Daoy (cell line): ENCODE results near the gene RHCG. TPM values are rescaled to one million over a fixed set of nuclear protein-coding genes. Genes with fewer than 3 reads are reported as not detected.
A peak's percentile ranks its signal among the peaks of the same experiment; 100 is the strongest.

Source experiments
- DNase-seq: peaks from one replicate; pipeline ENCODE4 v3.0.0-alpha.2; 2015; ENCODE audit warnings: low read depth
- total RNA-seq: library from RNA; depleted of rRNA; stranded (reverse); fragments of >200 nt; shearing (Covaris generic); gene quantifications from 2 replicates; pipeline ENCODE4 v1.2.3, GENCODE V29; 2014

Gene RHCG
- total RNA-seq, 1 experiment from 2014 or later = not detected

- DNase-seq = no peak
These were observed 6.6 kb upstream of the RHCG start for GRCh38 chr15:89502867-89503595.

GRCh38 chr15:89501646-89502045, 5.3 kb upstream of the RHCG start:
- no peak for DNase-seq

- DNase-seq = peak; percentile 23
These were observed 4.3 kb upstream of the RHCG start for GRCh38 chr15:89500397-89501270.

GRCh38 chr15:89499156-89499555, 2.8 kb upstream of the RHCG start:
- no peak for DNase-seq

GRCh38 chr15:89498574-89498906, 2.2 kb upstream of the RHCG start:
- DNase-seq = no peak

- no peak for DNase-seq
These were observed 848 bp upstream of the RHCG start for GRCh38 chr15:89497231-89497630.

GRCh38 chr15:89495638-89496145, 691 bp downstream of the RHCG start:
- peak; percentile 33 for DNase-seq

- DNase-seq = peak; percentile 42
These were observed 1.3 kb downstream of the RHCG start for GRCh38 chr15:89494941-89495637.

- no peak for DNase-seq
These were observed 2.4 kb downstream of the RHCG start for GRCh38 chr15:89494031-89494430.

- DNase-seq = no peak
These were observed 3.3 kb downstream of the RHCG start for GRCh38 chr15:89492934-89493631.

GRCh38 chr15:89492111-89492641, 4.2 kb downstream of the RHCG start:
- DNase-seq = peak; percentile 34

- no peak for DNase-seq
These were observed 5.5 kb downstream of the RHCG start for GRCh38 chr15:89490814-89491315.

- no peak for DNase-seq
These were observed 6.1 kb downstream of the RHCG start for GRCh38 chr15:89490081-89490813.

- no peak for DNase-seq
These were observed 7.0 kb downstream of the RHCG start for GRCh38 chr15:89489376-89489775.

- DNase-seq = no peak
These were observed 8.6 kb downstream of the RHCG start for GRCh38 chr15:89487791-89488190.

- no peak for DNase-seq
These were observed 9.7 kb downstream of the RHCG start for GRCh38 chr15:89486726-89487050.

- DNase-seq = no peak
These were observed 13.3 kb downstream of the RHCG start for GRCh38 chr15:89483079-89483478.

- peak; percentile 30 for DNase-seq
These were observed 14.2 kb downstream of the RHCG start for GRCh38 chr15:89482139-89482538.

GRCh38 chr15:89480505-89480904, 15.9 kb downstream of the RHCG start:
- DNase-seq = no peak

GRCh38 chr15:89479173-89479572, 17.2 kb downstream of the RHCG start:
- DNase-seq = no peak
